HG03457 (cell line): ENCODE measurements around the gene AGBL1.

ENCODE experiments used
- ATAC-seq: cut with Tn5 transposase; IDR thresholded peaks from one replicate; pipeline ENCODE4 v1.9.1; 2021; ENCODE audit warnings: moderate number of reproducible peaks; ENCODE audit not compliant: unreplicated experiment

Gene AGBL1

DNA sequence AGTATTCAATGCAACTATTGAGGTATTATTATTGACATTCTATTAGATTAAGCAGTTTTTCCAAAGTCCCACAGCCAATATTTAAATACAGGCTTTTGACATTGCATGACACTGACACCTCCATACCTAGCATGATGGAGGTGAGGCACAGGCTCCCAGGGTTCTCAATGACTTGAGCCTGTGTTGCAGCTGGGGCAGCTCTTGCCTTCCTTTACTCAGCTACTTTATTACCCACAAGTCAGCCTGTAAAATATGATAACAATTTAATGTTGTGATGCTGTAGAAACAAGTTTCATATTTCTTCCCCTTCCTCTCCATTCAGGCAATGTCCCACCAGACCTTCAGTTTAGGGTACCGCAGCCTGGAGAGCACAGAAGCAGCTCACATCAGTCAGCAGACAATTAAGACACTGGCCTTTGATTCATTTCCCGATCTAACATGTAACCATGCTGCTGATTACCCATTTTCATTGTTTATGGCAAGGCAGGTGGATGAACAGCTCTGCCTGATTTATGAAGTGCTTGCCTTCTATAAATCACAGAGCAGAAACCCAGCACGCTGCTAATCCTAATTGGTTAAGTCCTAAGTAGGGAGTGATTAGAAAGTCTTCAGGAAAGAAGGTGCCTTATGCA lies 826.1 kb downstream of the AGBL1 start:
- no peak for ATAC-seq

DNA sequence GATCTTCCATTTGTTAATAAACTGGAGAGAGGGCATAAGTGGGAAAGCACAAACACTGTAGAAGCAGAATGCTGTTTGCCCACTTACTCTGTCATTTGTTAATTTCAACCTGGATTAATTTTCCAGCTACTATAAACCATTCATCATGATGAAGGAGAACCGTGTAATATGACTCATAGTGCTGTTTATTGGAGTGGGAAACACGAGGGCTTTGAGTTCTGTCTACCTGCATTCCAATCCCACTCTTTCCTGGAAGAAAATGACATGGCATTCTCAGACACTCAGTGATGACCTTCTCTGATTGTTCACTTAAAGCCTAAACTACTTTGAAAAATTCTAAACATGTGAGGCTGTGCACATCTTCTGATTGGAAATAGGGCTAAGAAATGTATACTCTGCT lies 826.7 kb downstream of the AGBL1 start:
- ATAC-seq, result no peak

DNA sequence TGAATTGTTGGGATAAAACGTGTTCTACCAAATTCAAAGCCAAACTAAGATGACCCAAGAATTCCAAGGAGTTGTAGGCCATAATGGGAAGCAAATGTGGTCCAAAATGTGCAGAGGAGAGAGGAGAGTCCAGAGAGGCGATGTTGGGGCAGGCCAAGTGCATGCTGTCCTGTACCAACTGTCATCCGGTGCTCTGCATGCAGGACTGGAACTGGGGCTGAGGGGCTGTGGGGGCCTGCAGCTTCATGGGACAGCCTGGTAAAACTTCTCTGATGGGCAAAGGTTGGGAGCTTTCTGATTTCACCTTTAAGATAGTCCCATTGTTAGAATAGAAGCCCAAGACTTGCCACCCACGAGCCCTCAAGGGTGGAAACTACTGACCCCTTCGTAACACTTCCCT lies 831.4 kb downstream of the AGBL1 start:
- no peak for ATAC-seq

DNA sequence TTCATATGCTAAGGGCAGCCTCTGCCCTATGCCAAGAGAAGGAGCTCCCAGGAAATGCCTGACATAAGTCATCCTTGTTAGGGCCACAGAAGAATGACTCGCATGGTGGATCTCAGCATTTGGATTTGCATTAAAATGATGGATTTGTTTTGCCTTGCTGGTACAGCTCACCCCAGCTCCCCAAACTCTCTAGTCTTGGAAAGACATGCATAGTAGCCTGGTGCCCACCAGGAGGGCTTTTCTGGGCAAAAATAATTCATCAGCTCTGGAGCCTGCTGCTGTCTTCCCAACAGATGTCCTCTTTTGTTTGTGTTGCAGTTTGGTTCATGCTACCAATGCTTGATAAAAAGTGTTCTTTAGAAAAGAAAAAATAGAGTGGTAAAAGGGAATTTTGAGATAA lies 833.0 kb downstream of the AGBL1 start:
- no peak for ATAC-seq

DNA sequence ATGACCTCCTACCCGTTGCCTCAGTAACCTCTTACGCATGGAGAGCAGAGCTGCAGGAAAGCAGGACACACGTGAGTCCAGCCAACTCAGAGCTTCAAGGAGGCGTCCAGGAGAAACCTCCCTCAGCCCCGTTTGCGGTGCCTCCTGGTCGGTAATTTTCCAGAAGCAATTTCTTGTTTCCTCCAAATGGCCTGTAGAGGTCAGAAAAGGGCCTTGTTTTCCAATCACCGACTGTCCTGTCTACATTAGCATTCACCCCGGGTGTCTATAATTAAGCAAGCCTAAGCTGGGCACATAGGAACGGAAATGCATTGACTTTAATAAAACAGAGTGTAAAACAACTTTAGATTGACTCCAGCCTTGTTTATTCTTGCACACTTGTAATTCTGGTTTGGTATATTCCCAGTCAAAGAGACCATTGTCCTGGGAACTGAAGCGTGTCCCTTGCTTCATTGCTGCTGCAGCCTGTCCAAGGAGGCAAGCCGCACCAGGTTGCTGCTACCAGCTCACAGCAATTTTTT lies 836.2 kb downstream of the AGBL1 start:
- no peak for ATAC-seq

DNA sequence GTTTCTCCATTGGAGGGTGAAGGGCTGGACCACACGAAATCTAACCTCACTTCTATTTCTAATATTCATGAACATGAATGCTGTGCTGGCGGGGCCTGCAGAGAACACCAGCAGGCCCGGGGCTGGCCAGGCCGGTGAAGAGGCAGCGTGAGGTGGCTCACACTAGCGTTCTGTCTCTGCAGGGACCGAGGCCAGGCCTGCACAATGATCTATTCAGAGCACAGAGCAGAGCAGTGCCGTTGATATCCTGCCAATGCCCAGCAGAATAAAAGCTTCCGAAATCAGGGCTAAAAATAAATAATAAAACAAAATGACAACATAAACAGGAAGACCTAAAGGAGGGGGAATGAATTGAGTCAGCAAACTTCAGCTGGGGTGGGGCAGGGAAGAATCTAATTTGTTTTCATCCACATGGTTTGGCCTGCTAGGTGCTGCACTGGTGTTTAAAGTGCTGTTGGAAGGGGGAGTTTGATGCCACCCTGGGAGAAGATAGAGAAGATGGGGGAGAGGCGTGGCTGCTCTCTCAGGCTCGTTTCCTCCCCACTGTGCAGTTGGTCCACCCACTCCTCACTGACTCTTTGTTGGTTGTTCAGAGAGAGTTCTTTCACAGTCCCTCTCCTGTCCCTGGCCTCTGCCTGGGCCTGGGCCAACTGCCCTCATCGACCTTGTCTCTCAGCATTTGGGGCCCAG lies 837.1 kb downstream of the AGBL1 start:
- no peak for ATAC-seq

DNA sequence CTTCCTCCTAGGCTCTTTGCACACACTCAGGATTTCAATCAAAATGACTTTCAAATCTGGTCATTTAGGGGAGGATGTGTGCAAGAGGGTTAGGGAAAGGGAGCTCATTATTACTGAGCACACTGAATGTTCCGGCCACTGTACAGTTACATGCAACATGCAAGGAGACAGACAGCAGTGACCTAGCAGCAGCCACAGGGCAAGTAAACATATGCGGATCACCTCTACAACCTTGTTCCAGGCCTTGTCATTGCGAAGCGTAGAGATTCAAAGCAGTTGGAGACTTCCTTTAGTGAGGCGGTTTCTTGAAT lies 837.6 kb downstream of the AGBL1 start:
- ATAC-seq, result no peak

DNA sequence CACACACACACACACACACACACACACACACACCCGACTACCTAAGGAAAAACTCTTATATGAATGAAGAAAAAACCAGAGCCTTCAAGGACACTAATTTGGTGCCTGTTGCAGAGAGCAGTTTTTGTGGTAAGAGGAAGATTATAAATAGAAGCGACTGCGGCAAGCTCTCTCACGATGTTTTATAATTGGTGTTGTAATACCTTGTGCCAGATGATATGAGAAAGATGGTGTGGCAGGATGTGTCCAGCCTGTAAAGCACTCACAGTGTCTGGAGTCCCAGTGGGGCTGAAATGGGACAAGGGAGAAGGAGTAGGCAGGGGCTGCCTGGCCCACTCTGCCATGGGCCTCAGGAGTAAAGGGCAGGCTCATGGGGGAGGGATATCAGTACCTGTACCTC lies 839.9 kb downstream of the AGBL1 start:
- ATAC-seq, result no peak

DNA sequence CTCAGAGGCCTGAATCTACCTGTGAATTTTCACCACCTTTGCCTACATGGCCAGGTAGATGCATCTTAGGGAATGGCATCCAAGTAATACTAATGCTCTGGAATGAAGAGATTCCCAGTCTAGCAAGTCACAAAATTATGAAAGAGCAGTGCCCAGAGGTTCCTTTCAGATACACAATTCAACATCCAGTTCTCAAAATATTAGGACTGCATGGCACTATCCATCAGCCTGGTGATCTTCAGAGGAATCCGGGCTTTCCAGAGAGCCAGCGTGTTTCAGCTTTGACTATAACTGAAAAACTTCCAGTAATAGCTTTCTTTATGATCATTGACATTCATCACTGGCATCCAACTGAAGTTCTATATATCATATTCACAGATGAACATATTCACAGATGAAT lies 849.8 kb downstream of the AGBL1 start:
- no peak for ATAC-seq

DNA sequence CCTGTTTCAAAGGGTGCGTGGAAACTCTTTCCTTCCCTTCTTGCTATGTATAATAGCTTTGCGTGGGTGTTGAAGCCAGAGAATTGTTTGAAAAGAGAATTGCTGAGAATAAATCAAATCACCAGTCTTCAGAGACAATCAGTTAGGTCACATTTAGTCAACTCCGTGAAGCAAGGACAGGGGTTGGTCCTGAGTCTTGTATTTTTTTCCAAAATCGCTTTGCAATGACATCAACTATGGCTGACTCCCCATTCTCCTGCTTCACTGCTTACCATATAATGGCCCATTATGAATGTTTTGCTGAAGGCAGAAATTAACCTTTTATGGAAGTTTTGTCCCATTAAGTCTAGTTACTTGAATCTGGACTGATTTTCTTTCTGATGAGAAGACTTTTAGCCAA lies 852.8 kb downstream of the AGBL1 start:
- no peak for ATAC-seq

DNA sequence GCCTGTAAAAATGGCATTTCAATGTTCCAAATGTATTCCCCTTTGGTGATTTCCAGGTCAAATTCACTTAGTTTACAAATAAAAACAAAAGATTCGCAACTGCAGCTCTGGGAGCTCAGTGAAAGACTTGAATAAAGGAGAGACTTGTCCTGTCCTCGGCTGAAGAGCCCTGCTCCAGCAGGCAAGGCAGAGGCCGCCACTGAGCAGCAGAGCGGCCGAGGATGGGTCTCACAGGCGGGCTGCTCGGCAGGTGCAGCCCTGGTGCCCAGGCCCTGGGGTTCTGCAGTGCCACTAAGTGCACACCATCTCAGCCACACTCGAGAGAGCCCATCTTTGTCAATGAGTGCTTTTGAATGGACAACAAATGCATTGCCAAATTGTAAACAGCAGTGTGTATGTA lies 856.2 kb downstream of the AGBL1 start:
- no peak for ATAC-seq

DNA sequence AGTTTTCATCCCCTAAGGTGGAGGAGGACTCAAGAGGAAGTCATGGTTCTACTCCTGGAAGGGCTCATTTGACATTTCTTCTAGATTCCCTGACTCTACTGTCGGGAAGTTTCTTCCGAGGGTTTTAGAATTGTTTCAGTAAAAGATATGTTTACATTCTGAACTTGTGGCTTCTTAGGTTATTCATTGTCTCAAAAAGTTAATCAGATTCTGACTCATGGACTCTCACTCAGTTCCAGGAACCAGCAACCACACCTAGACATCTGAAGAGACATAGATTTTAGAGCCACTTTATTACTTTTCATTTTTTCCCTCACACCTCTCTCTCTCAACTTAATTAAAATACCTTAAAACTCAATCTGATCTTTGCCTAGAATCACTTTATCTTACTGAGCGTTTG lies 862.6 kb downstream of the AGBL1 start:
- no peak for ATAC-seq

DNA sequence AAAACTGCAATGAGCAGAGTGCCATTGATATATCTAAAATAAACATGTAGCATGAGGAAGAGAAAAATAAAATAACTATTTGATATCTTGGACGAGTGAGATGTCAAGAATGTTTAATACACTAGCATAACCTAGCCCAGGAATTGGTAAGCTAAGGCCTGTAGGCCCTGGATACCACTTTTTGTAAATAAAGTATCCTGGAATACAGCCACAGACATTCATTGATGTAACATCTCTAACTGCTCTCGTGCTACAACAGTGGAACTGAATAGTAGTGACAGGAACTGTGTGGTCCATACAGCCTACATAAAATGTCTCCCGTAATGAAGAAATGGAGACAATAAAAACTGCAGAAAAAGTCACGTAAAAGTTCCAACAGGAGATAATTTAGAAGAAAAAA lies 869.0 kb downstream of the AGBL1 start:
- ATAC-seq, result no peak

DNA sequence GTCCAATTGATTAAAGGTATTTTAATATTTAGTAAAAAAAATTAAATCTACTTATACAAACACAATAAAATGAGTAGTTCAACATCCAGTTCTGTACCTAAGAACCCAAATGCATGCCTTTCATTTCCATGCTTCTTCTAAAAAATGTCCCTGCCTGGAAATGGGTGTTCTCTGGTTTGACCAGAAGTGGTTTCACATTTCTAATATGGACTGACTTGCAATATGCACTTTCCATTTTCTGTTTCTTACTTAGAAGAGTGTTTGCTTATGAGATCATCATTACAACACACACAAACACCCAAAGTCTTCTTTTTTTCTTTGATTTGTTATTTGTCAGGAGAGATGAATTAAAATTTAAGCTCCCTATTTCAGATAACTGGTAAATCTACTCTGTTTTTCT lies 879.6 kb downstream of the AGBL1 start:
- ATAC-seq, result no peak

DNA sequence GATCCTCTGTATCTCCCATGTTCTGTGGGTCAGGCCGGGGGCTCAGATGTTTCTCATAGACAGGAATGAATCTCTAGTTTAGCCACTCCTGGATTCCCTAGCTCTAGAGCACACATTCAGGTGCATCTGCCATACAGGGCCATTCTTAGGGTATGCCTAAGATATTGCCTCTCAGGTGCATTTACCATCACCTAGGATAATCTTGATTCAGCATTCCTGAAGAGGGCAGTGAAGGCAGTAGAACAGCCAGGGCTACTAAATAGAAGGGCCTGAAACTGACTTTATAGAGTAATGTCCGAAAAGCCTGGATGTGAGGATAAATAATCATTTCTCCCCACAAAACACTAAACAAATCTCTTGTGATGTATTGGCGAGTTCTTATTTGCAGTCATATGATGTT lies 882.0 kb downstream of the AGBL1 start:
- no peak for ATAC-seq

DNA sequence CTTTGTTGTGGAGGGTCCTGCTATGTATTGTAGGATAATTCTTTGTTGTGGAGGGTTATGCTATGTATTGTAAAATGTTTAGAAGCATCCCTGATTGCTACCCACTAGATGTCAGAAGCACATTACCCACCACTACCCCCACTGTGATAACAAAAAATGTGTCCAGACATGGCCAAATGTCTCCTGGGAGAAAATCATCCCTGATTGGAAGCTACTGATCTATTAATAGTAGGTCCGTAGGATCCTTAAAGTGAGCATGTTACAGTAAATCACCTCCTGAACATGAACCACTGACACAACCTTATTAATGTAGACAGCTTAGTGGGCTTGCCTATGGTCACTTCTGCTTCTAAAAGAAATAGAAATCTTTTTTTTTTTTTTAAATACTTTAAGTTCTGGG lies 884.6 kb downstream of the AGBL1 start:
- no peak for ATAC-seq

DNA sequence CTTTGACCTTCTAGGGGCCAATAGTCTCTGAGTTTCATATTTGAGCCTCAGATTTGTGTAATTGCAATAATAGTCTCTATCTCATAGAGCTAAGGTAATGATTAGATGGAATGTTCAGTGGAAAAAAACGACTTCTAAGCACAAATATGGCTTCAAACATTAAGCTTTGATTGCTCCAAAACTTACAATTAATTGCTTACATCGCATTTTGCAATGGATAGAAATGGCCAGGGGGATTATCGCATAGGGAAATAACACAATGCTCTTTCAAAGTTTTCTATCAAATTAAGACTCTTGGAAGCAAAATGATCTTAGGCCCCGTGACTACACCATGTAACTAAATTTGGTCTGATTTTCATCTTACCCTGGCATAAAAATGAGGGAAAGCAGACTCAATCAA lies 888.6 kb downstream of the AGBL1 start:
- ATAC-seq, result no peak

DNA sequence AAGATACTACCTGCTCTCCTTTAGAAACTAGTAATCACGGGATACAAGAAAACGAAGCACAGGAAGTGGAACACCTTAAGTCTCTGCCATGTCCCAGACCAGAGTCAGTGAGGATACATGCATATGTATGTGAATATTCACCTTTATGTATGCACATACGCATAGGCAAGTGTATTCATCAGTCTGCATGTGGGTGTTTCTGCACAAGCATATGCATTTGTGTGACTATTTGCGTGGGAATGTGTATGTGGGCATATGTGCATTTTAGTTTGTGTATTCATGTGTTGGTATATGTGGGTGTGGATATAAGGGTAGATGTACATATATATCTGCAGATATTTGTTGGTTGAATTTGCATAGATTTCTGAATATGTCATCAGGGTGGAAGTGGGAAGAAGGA lies 889.7 kb downstream of the AGBL1 start:
- no peak for ATAC-seq

DNA sequence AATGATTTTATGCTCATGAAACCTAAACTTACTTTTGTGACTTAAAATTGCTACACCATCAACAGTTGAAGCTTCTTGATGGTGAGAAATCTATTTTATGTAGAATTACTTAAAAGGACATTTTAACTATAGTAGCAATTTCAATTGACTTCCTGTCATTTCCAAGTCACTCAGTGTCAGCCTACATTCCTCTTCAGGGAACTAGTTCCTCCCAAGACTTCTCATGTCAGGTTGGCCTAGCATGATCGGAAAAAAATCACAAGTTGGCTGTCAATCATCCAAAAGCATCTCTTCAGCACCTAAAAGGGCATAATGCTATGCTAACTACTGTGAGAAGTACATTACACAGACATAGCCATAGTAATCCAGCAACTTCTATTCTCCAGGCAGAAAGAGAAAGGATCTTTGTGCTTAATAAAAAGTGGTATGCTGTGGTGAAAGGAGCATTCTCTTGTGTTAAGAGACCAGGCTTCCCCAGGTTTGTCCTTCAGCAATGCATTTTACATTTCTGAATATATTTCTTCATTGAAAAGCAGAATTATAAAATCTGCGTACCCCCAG lies 893.7 kb downstream of the AGBL1 start:
- ATAC-seq, result no peak

DNA sequence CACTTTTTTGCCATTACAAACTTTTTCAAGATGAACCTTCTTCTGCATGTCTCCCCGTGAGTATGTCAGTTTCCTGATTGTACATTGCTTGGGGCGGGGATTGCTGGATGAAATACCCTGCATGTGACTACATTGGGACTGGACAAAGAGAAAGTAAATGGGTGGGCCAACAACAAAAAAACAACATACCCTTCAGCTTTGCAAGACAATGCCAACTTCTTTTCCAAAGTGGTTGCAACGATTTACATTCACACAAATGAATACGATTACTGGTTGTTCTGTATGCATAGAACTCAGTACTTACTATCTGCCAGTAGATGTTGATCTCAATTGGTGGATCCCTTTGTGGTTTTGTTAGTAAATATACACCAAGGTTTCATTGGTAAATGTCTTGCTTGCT lies 908.4 kb downstream of the AGBL1 start:
- no peak for ATAC-seq

DNA sequence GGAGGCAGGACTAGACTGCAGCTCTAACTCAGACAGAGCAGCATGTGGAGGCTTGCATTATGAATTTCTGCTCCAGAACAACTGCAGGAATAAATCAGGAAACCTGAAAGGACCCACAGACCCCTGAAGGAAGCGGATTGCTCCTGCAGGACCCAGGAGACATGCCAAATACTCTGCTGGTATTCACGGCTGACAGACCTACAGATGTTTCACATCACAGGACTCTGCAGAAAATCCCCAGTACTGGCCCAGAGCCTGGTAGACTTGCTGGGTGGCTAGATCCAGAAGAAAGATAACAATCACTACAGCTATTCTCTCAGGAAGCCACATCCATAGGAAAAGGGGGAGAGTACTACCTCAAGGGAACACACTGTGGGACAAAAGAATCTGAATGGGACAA lies 942.1 kb downstream of the AGBL1 start:
- no peak for ATAC-seq

DNA sequence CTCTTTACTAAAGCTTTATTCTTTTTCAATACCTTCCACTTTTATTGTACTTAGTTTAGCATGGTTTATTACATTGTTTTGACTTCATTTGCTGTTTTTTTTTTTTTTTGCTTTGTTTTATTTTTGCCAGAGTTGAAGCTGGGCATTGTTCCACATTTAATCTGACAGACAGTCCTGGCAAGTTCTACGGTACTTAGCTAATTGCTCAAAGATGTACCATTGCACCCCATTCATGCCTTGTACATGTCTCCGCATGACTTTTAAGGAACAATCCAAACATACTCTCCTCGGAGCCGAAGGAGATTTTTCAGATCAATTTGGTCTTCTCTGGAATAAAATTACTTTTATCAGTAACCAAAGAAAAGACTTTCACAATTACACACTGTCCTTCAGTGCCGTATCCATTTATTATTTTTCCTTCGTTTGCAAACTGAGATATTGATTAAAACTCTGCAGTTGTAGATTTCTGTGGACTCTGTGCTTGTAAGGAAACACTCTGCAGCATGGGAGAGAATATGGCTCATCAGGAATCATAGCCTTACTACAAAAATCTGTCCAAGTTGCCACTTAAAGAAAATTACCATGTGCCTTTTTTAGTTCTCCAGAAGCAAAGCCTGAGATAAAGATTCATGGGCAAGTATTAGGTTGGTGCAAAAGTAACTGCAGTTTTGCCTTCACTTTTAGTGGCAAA lies 952.0 kb downstream of the AGBL1 start:
- ATAC-seq, result no peak
